GM12875 (cell line): ENCODE data around the gene MIOS.

Source experiments
- H3K4me3 ChIP-seq: one replicate; pipeline ENCODE4 v1.5.1; 2011; ENCODE audit warnings: low read depth, low read length, control low read depth
- TF ChIP-seq, protein P1 (sequence below): IDR thresholded peaks from 2 replicates; pipeline ENCODE4 v1.5.1; 2011; ENCODE audit warnings: low read depth, mild to moderate bottlenecking, control low read depth, inconsistent platforms, low read length, moderate library complexity, borderline replicate concordance; ENCODE audit not compliant: insufficient read depth

Gene MIOS

GRCh38 chr7:7539152-7539551 is 27.5 kb upstream of the MIOS start:
- TF ChIP-seq, protein P1, sequence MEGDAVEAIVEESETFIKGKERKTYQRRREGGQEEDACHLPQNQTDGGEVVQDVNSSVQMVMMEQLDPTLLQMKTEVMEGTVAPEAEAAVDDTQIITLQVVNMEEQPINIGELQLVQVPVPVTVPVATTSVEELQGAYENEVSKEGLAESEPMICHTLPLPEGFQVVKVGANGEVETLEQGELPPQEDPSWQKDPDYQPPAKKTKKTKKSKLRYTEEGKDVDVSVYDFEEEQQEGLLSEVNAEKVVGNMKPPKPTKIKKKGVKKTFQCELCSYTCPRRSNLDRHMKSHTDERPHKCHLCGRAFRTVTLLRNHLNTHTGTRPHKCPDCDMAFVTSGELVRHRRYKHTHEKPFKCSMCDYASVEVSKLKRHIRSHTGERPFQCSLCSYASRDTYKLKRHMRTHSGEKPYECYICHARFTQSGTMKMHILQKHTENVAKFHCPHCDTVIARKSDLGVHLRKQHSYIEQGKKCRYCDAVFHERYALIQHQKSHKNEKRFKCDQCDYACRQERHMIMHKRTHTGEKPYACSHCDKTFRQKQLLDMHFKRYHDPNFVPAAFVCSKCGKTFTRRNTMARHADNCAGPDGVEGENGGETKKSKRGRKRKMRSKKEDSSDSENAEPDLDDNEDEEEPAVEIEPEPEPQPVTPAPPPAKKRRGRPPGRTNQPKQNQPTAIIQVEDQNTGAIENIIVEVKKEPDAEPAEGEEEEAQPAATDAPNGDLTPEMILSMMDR: no peak
- H3K4me3 ChIP-seq: no peak overlapping the region

DNA sequence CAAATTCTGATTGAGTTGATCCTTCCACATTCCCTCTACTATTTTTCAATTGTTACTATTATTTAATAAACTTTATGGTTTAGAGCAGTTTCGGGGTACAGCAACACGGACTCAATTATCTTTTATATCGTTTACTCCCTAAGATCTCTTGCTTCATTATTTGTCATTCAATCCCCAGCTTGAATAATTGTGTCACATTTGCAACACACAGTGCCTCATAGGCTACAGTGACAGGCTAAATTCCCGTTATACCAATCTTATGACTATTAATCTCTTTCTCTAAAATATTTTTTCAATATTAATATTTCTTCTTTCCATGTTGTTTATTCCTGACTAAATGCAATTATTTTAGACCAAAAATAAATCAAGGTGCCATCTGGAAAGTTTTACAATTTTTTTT is 27.0 kb upstream of the MIOS start:
- TF ChIP-seq, protein P1: no peak
- no peak overlapping the region for H3K4me3 ChIP-seq

DNA sequence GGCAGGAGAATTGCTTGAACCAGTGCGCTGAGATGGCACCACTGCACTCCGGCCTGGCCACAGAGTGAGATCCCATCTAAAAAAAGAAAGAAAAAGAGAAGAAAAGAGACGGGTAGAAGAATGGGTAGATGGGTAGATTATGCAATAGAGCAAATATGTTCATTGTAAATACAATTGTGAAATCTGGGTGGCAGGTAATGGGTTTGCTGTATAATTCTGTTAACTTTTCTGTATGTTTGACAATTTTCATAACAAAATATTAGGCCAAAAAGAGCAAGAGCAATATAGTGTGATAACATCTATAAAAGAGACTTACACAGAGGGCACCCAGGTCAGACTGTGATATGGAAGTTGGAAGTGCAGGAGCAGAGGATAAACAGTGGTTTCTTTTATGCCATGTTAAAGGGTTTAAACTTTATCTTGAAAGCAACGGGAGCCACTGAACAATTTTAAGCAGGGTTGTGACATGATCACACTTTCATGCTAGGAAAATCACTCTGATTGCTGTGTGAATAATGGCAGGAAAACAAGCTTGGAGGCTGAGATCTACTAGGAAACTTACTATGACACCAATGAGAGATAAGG is 24.3 kb upstream of the MIOS start:
- no peak overlapping the region for H3K4me3 ChIP-seq

DNA sequence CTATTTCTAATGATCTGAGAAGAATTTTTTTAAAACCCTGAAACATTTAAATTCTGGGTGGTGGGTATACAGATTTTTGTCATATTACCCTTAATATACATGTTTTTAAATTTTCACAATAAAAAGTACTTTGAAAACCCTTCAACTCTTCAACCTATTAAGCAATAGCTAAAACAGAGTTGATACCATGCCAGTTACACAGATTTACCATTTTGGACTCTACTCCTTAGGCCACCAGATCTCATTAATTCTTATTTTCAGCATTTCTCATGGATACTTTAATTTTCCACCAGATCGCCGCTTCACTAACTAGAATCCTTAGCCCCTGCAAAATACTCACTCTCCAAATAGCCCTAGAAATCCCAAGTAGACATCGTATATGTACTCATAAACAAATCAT is 18.3 kb upstream of the MIOS start:
- no peak overlapping the region for H3K4me3 ChIP-seq
- TF ChIP-seq, protein P1: no peak

More for the DNA sequence above, 24.3 kb upstream of the MIOS start:
- TF ChIP-seq, protein P1: no peak

DNA sequence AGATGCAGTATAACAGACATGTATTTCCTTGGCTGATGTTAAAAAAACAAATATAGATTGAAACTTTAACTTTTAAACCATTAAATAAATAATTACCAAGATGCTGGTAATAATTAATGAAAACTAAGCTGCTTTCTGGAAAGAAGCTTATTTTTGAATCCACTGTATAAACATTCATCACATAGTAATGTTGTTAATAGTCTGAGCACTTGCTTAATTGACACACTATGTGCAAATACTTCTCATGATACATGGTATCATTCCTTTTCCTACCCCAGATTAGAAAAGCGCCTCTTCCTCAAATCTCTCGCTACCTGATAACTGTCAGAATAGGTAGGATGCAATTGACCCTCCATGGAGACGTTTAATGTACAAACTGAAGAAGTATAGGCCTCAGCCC is 16.0 kb upstream of the MIOS start:
- TF ChIP-seq, protein P1: no peak
- no peak overlapping the region for H3K4me3 ChIP-seq

DNA sequence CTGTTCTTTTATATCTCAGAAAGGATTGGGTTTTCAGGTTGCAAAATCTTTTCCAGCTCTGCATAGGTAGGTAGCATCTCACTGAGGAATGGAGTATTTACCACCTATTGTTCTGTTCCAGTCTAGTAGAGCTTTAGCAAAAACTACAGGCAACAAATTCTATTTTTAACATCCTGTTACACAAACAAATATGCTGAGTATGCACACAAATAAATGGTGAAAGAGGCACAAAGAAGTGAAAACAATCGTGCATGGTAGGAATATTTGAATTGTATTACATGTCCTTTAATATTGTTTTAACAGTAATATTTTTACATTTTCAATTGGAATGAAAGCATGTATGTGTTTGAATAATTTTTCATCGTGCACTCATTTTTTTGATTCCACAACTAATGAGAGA is 14.5 kb upstream of the MIOS start:
- H3K4me3 ChIP-seq: no peak overlapping the region
- TF ChIP-seq, protein P1: no peak

GRCh38 chr7:7553386-7553785 is 13.3 kb upstream of the MIOS start:
- H3K4me3 ChIP-seq: no peak overlapping the region
- TF ChIP-seq, protein P1: no peak
